NCI-H510A treated with DMSO at 0.1 percent for 48 hours (cell line): ENCODE results near the gene RPL23.

Experiments used
- DNase-seq: peaks from one replicate; lab custom pipeline; 2025; lab: John Stamatoyannopoulos, UW

RPL23 gene

DNA sequence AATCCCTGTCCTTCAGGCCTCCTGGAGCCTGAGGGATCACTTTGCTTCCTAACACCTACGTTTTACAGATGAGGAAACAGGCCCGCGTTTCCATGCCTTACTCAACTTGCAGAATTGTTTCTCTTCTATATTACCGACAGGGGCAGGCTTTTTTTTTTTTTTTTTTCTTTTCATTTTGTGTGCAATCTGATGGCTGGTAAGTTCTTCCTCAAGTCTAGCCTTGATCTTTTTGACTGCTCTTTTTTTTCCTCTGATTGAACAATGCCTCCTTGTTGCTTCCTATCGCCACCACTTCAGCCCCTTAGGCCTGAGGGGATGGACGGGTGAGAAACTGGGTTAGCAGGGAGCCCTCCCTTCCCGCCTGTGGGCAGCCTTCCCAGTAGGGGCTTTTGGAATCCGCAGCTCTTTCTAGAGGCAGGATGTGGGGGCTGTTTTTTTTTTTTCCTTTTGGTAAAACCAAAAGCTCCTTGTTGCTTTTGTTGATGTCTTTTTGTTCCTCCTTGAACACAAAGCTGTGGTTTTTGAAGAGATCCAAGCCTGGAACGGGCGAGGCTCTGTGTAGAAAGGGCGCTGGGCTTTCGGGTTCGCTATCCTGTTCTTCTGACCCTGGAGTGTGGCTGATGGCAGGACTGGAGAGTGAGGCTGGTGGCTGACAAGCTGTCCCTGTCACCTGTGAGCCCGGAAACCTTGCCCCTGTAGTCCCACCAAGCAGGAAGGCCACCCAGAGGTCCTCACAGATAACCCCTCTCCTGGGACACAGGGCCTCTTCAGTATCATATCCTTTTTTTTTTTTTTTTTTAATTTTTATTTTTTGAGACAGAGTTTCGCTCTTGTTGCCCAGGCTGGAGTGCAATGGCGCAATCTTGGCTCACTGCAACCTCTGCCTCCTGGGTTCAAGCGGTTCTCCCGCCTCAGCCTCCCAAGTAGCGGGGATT lies 30.3 kb upstream of the RPL23 start:
- DNase-seq = no peak

- no peak for DNase-seq
Observed at GRCh38 chr17:38882870-38883269, 29.3 kb upstream of the RPL23 start.

- no peak for DNase-seq
Observed at GRCh38 chr17:38881600-38882191, 28.2 kb upstream of the RPL23 start.

- DNase-seq = no peak
Observed at GRCh38 chr17:38879878-38880665, 26.6 kb upstream of the RPL23 start.

DNA sequence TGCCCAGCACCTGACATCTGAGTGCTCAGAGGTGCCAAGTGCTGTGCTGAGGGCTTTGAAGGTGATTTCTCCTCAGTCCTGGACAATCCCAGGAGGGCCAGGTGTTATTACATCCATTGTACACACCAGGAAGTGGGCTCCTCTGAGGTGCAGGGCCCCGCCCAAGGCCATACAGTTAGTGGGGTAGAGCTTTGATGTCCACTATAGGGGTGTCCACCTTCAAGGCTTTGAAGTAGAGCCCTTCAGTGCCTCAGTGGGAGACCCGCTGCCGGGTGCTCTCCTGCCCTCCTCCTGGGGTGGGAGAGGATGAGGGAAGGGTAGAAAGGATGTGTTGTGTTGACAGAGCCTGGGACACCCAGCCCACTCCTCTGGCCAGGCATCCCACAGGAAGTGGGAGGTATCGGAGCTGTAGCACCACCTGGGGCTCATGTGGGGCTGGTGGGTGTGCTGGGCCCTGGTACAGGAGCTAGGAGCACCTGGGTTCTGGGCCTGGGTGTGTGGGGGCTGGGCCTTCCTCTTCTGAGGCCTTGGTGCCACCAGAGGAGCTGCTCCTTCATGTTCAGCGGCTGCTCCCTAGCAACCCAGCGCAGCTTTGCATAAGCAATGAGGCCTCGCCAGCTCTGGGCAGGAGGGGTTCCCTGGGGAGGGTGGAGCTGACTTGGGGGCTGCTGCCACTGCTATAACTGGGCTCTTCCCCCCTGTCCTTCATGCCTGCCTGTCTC lies 23.8 kb upstream of the RPL23 start:
- peak; percentile 32 for DNase-seq

DNA sequence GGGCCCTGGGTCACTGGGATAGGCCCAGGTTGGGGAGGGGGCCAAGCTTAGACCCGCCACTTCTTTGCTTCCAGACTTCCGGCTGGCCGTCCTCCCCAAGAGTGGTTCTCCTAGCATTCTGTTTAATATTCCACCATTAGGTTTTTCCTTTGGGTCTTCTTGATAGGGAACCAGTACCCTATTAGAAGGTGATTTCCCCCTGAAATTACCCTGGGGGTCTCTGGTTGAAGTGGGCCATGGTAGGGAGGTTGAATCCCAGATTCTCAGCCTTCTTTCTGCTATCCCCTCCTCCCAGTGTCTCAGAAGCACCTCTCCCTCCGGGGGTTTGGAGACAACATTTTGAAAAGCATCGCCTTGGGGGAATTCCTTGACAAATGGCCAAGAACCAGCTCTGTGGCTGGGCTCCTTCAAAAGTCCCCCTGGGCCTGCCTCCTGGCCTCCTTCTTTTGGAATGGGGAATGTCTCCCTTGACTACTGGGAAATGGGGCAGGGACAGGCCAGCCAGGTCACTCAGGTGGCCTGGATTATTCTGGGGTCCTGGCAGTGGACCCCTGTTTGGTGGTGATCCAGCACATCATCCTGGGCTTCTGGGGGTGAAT lies 22.1 kb upstream of the RPL23 start:
- DNase-seq = no peak

DNA sequence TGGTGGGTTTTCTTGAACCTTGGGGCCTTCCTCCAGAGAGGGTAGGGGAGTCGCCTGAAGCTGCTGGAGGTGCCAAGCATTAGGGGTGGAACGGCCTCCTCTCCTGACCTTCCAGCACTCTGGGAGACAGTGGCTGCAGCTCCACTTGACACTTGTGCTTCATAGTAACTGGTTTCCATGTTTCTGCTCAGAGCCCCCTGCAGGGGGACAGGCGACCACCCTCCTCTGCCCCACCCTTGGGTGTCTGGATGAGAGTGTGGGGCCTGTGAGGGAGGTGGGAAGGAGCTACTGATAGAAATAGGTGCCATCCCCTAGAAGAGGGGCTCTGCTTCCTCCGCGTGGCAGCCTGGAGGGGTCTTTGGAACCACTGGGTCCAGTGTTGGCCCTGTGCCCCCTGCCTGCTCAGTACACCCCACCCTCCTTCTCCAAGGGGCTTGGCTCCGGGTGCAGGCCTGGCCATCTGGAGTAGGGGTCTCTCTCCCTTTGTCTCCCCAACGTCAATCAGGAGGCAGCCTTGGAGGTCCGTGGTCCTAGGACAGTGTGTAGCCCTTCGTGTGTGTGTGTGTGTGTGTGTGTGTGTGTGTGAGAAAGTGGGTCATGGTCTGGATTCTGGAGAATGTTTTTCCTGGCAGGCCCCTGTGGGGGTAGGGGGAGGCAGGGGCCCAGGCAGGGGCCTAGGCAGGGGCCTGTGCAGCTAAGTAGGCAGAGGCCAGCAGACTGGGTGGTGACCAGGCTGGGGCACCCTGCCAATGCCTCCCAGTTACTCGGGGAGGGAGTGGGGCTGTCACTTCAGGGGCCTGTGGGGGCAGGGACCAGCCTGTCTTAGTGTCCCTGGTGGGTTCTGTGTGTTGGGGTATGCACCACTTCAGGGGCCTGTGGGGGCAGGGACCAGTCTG lies 21.2 kb upstream of the RPL23 start:
- DNase-seq = no peak

DNA sequence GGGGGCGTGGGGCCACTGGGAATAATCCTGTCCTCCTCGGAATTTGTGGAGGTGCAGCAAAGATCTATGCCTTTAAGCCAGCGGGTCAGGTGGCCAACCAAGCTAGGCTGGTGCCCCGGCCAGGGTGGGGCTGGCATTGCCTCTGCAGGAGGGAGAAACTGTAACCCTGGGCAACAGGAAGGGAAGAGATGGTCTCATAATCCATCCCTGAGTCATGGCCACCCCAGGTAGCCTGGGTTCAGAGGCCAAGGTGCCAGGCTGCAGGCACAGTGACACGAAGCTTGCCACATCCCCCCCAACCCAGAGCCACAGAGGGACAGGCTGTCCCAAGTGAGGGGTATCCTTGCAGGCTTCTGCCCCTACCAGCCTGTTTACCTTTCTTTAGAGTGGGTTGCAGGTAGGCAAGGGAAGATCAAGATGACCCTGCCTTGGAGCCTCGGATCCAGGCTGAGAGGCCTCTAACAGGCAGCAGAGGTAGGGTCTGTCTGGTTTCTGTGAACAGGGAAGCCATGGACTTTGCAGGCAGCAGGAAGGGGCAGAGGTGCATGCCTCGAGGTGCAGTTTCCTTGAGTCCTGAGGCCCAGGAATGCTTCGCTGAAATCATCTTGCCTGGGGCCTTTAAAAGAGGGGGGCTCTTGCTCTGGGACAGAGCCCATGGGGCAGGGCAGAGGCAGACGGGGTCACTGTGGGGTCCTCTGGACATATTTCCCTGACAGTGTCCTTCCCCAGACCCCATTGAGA lies 20.3 kb upstream of the RPL23 start:
- DNase-seq = no peak

DNA sequence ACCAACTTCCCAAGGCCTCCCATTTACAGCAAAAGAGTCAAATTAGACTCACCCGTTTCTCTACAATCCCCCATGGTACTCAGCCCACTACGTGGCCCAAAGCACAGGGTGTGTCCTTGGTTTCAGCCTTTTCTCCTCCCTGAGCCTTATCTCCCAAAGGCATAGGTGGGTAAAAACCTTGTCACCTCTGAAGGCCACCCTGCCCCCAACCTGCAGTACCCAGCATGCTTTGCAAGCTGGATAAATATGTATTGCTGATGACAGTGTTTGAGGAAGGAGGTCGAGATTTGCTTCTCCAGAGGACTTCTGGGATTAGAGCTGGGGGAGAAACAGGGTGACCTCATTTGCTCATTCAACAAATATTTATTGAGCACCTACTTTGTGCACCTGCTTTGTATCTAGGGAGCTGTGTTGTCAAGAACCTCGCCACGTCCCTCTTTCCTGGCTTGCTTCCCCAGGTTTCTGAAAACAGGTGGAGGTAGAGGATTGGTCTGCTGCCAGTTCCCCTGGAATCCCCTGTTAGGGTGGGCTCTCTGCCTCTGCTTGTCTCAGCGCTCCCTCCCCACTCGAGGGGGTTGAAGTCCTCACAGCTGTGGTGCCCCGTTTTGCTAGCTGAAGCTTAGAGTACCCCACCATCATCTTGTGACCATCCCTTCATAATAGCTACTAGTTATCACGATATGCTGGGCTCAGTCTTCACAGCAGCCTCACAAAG lies 19.3 kb upstream of the RPL23 start:
- DNase-seq = no peak

DNA sequence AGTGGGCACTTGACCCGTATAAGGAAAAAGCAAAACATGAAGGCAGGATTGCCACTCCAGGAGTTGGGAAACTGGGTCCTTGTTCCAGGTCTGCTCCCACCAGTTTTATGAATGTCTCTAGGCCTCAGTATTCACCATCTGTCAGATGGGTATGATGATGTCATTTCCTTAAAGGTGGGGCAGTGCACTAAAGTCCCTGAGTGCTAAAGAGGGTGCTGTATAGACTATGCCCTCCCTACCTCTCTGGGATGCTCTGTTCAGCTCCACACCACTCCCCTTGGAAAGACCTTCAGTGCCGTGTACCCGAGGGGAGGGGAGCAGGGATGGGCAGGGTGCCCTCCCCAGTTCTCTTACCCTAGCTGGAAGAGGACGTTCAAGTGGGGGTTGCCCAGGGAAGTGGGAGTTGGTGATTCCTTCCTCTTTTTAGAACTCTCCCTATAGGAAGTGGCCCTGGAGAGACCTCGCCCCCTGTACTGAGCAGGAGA lies 18.5 kb upstream of the RPL23 start:
- DNase-seq = no peak

- peak; percentile 24 for DNase-seq
Observed at GRCh38 chr17:38871247-38872015, 17.9 kb upstream of the RPL23 start.

DNA sequence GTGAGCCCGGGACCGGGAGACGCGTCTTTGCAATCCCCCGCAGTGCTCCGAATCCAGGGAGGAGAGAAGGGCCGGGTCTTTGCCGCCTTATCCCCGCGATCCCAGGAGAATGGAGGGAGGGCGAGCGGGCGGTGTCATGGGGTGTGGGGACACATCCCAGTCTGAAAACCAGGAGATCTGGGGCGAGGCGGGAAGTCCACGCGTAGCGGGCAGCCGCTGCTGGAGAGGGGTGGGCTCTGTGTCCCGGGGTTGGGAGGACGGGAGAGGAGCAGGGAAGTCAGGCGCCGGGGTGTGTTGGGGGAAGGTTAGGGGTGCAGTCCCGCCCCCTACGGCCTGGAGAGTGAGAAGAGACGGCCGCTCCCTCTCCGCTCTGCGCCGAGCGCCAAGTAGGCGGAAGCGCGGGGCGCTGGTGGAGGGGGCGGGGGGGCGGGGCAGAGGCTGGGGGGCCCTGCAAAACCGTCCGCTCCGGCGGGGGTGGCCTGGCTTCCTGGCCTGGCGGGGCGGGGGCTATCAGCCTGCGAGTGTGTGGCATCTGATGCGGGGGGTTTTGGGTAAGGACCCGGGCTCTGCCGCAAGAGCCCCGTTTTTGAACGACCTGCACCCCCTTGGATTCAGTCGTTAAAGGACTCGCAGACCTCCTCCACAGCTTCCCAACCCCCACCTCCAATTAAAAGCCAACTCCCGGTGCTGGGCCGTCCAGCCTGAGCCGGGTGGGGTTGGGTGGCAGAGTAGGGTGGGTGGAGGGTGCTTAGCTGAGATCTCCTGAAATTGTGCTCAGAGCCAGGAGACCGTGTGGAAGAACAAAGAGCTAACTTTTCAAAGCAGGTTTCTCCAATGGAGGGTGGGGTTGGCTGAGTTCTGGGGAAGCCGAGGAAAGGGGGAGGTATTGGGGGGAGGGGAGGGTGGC lies 17.0 kb upstream of the RPL23 start:
- DNase-seq = peak; percentile 38

DNA sequence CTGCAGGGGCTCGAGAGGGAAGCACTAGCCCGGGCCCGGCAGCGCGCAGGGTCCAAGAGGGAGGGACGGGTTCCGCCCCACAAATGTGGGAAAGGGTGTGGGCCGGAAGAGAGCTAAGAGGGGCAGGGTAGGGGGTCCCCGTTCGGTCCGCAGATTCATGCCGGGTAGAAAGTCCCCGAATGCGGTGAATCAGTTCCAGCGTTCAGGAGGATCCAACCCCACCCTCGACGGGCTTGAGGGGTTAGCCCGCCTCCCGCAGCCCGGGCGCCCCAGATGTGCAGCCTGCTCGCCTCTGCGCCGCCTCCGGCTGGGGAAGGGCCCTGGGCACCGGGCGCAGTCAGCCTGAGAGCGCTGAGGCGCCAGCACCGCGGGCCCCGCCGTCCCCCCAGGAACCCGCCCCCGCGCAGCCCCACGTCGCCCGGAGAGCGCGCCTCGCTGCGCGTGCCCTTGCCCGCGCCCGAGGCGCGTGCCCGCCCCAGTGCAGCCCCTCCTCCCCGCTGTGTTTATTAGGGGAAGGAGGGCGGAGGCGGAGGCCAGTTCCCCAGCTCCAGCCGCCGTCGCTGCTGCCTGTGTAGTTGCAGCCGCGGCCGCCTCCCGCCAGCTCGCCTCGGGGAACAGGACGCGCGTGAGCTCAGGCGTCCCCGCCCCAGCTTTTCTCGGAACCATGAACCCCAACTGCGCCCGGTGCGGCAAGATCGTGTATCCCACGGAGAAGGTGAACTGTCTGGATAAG lies 16.2 kb upstream of the RPL23 start, which contains the start of gene LASP1:
LASP1 (plus strand) TSS at position 533 of the 733 bp plus-strand sequence; CDS start at position 665, 132 bp downstream.
- DNase-seq = peak; percentile 76

- peak; percentile 76 for DNase-seq
Observed at GRCh38 chr17:38868817-38869525, 15.4 kb upstream of the RPL23 start.

GRCh38 chr17:38867968-38868816 lies 14.7 kb upstream of the RPL23 start:
- peak; percentile 69 for DNase-seq
